DOHH2 (cell line): Measurements from ENCODE around the gene DAGLA.

Source experiments
- CTCF ChIP-seq: fragments of 200-600 bp; sonication (generic); IDR thresholded peaks from one replicate; pipeline ENCODE4 v1.5.1; 2014; ENCODE audit warnings: antibody characterized with exemption, mild to moderate bottlenecking, low read depth, low read length; ENCODE audit not compliant: poor library complexity, severe bottlenecking
- EZH2phosphoT487 ChIP-seq: fragments of 200-600 bp; sonication (generic); IDR thresholded peaks from 2 replicates; pipeline ENCODE4 v1.6.1; 2017; ENCODE audit warnings: borderline replicate concordance, mild to moderate bottlenecking, antibody characterized with exemption, low read length, moderate library complexity, mixed read lengths

- TF ChIP-seq CTCF (no peak), EZH2phosphoT487 (no peak)
Observed at GRCh38 chr11:61657566-61658290, 22.5 kb upstream of the DAGLA start.
